Stimulated activated effector memory CD8-positive, alpha-beta T cell treated with anti-CD3 and anti-CD28 coated beads, Interleukin-12 subunit alpha, Interleukin-12 subunit beta, amount 100 ng/mL, for 72 hours (primary cell): ENCODE results near the gene NET1.
"Not testable (repeated sequence)": the region's sequence is repeated elsewhere in the genome, so short reads cannot be mapped to it uniquely, and the experiment has no call there.

Experiments used
- ATAC-seq: fragments of 150-1000 bp; cut with Tn5 transposase; 2 replicates; pipeline ENCODE4 v1.10.0; 2021
- DNase-seq, 2 donors: peaks; one replicate each; pipeline ENCODE4 v3.0.0; 2021 to 2022; ENCODE audit warnings: low spot score in 2 of 2
- H3K27ac Mint-ChIP-seq: one replicate; pipeline ENCODE4 v1.8.0; 2022; ENCODE audit warnings: mild to moderate bottlenecking, mixed read lengths
- H3K36me3 Mint-ChIP-seq: one replicate; pipeline ENCODE4 v1.8.0; 2022; ENCODE audit warnings: mild to moderate bottlenecking, mixed read lengths
- H3K4me1 Mint-ChIP-seq: one replicate; pipeline ENCODE4 v1.8.0; 2022; ENCODE audit warnings: mixed read lengths
- H3K4me3 Mint-ChIP-seq: one replicate; pipeline ENCODE4 v1.8.0; 2022; ENCODE audit warnings: mild to moderate bottlenecking, mixed read lengths
- H3K9me3 Mint-ChIP-seq: one replicate; pipeline ENCODE4 v1.8.0; 2022; ENCODE audit warnings: mixed read lengths

The NET1 gene

GRCh38 chr10:5390607-5391205 lies 21.7 kb upstream of the NET1 start:
- Mint-ChIP-seq H3K4me3 (no peak overlapping the region), H3K4me1 (no peaks in the 10 kb centered on the region), H3K9me3 (peaks cover 24% of the 10 kb centered on the region), H3K36me3 (no peaks in the 10 kb centered on the region), H3K27ac (no peak overlapping the region)
- DNase-seq = no peak
- no peak for ATAC-seq

- H3K9me3 Mint-ChIP-seq = peaks cover 24% of the 10 kb centered on the region
- H3K4me3 Mint-ChIP-seq = no peak overlapping the region
- no peaks in the 10 kb centered on the region for H3K36me3 Mint-ChIP-seq
- no peak overlapping the region for H3K27ac Mint-ChIP-seq
- no peaks in the 10 kb centered on the region for H3K4me1 Mint-ChIP-seq
- DNase-seq = no peak
- no peak for ATAC-seq
These were observed 20.6 kb upstream of the NET1 start for GRCh38 chr10:5391790-5392189.

- H3K27ac Mint-ChIP-seq = no peak overlapping the region
- H3K4me3 Mint-ChIP-seq = no peak overlapping the region
- no peaks in the 10 kb centered on the region for H3K36me3 Mint-ChIP-seq
- no peaks in the 10 kb centered on the region for H3K4me1 Mint-ChIP-seq
- H3K9me3 Mint-ChIP-seq = peaks cover 20% of the 10 kb centered on the region
- DNase-seq = peak in 1 of 2 donors; percentile 28
- no peak for ATAC-seq
These were observed 18.8 kb upstream of the NET1 start for GRCh38 chr10:5393529-5393928.

GRCh38 chr10:5395168-5395567 lies 17.2 kb upstream of the NET1 start:
- DNase-seq (peak in 1 of 2 donors; percentile 22), ATAC-seq (no peak)
- Mint-ChIP-seq H3K36me3 (no peaks in the 10 kb centered on the region), H3K9me3 (peaks cover 15% of the 10 kb centered on the region), H3K27ac (no peak overlapping the region), H3K4me1 (no peaks in the 10 kb centered on the region), H3K4me3 (no peak overlapping the region)

- Mint-ChIP-seq H3K36me3 (no peaks in the 10 kb centered on the region), H3K4me3 (no peak overlapping the region), H3K9me3 (peaks cover 2% of the 10 kb centered on the region), H3K27ac (no peak overlapping the region), H3K4me1 (no peaks in the 10 kb centered on the region)
- no peak for ATAC-seq
- peak in 1 of 2 donors; percentile 7 for DNase-seq
These were observed 15.6 kb upstream of the NET1 start for GRCh38 chr10:5396556-5397300.

- no peak overlapping the region for H3K27ac Mint-ChIP-seq
- ATAC-seq (no peak), DNase-seq (no peak)
- no peak overlapping the region for H3K4me3 Mint-ChIP-seq
- H3K4me1 Mint-ChIP-seq = no peaks in the 10 kb centered on the region
- H3K36me3 Mint-ChIP-seq = no peaks in the 10 kb centered on the region
- H3K9me3 Mint-ChIP-seq = no peaks in the 10 kb centered on the region
These were observed 13.0 kb upstream of the NET1 start for GRCh38 chr10:5399332-5399731.

- DNase-seq = peak in 1 of 2 donors; percentile 22
These were observed 11.7 kb upstream of the NET1 start for GRCh38 chr10:5400468-5401240.

GRCh38 chr10:5402798-5403197 lies 9.6 kb upstream of the NET1 start:
- no peaks in the 10 kb centered on the region for H3K4me1 Mint-ChIP-seq
- DNase-seq (no peak), ATAC-seq (no peak)
- no peaks in the 10 kb centered on the region for H3K9me3 Mint-ChIP-seq
- no peak overlapping the region for H3K27ac Mint-ChIP-seq
- H3K4me3 Mint-ChIP-seq = no peak overlapping the region
- no peaks in the 10 kb centered on the region for H3K36me3 Mint-ChIP-seq

More at GRCh38 chr10:5400468-5401240, 11.7 kb upstream of the NET1 start:
- no peak overlapping the region for H3K27ac Mint-ChIP-seq
- H3K9me3 Mint-ChIP-seq = no peaks in the 10 kb centered on the region
- no peak overlapping the region for H3K4me3 Mint-ChIP-seq
- no peak for ATAC-seq
- H3K36me3 Mint-ChIP-seq = no peaks in the 10 kb centered on the region
- no peaks in the 10 kb centered on the region for H3K4me1 Mint-ChIP-seq

GRCh38 chr10:5404208-5405041 lies 7.9 kb upstream of the NET1 start, which contains the start of gene TUBAL3:
Gene TUBAL3, minus strand, starts transcription at chr10:5404828. Its CDS starts 36 bp downstream, at chr10:5404792.
- ATAC-seq (no peak), DNase-seq (no peak)
- no peaks in the 10 kb centered on the region for H3K4me1 Mint-ChIP-seq
- H3K36me3 Mint-ChIP-seq = no peaks in the 10 kb centered on the region
- H3K4me3 Mint-ChIP-seq = no peak within 1 kb of the TSS
- no peak within 1 kb of the TSS for H3K27ac Mint-ChIP-seq
- H3K9me3 Mint-ChIP-seq = no peaks in the 10 kb centered on the region

GRCh38 chr10:5406918-5407317 lies 5.4 kb upstream of the NET1 start:
- H3K36me3 Mint-ChIP-seq = no peaks in the 10 kb centered on the region
- H3K4me3 Mint-ChIP-seq = no peak overlapping the region
- ATAC-seq (no peak), DNase-seq (no peak)
- no peaks in the 10 kb centered on the region for H3K4me1 Mint-ChIP-seq
- H3K9me3 Mint-ChIP-seq = no peaks in the 10 kb centered on the region
- no peak overlapping the region for H3K27ac Mint-ChIP-seq

- H3K36me3 Mint-ChIP-seq, ATAC-seq, H3K4me1 Mint-ChIP-seq, H3K27ac Mint-ChIP-seq, DNase-seq, H3K4me3 Mint-ChIP-seq, H3K9me3 Mint-ChIP-seq: not testable (repeated sequence)
These were observed 1.6 kb upstream of the NET1 start for GRCh38 chr10:5410787-5411186.

GRCh38 chr10:5411941-5412276 lies 448 bp upstream of the NET1 start:
- no peak overlapping the region for H3K27ac Mint-ChIP-seq
- no peak for ATAC-seq
- H3K4me1 Mint-ChIP-seq = no peaks in the 10 kb centered on the region
- no peak for DNase-seq
- no peak overlapping the region for H3K4me3 Mint-ChIP-seq
- H3K9me3 Mint-ChIP-seq = no peaks in the 10 kb centered on the region
- no peaks in the 10 kb centered on the region for H3K36me3 Mint-ChIP-seq

GRCh38 chr10:5413012-5413938 lies 918 bp downstream of the NET1 start:
- Mint-ChIP-seq H3K27ac (no peak overlapping the region), H3K9me3 (peaks cover 2% of the 10 kb centered on the region), H3K4me3 (no peak overlapping the region)

GRCh38 chr10:5416981-5417380 lies 4.6 kb downstream of the NET1 start:
- no peaks in the 10 kb centered on the region for H3K36me3 Mint-ChIP-seq
- H3K4me1 Mint-ChIP-seq = no peaks in the 10 kb centered on the region
- H3K9me3 Mint-ChIP-seq = peaks cover 12% of the 10 kb centered on the region
- H3K4me3 Mint-ChIP-seq = no peak overlapping the region
- no peak for ATAC-seq
- no peak overlapping the region for H3K27ac Mint-ChIP-seq
- DNase-seq = no peak

More at GRCh38 chr10:5413012-5413938, 918 bp downstream of the NET1 start:
- ATAC-seq (no peak), DNase-seq (no peak)
- no peaks in the 10 kb centered on the region for H3K4me1 Mint-ChIP-seq
- H3K36me3 Mint-ChIP-seq = no peaks in the 10 kb centered on the region
